ENCODE data around the gene SUPV3L1.
"Not testable (repeated sequence)": the region's sequence is repeated elsewhere in the genome, so short reads cannot be mapped to it uniquely, and the experiment has no call there.

SUPV3L1 gene

DNA sequence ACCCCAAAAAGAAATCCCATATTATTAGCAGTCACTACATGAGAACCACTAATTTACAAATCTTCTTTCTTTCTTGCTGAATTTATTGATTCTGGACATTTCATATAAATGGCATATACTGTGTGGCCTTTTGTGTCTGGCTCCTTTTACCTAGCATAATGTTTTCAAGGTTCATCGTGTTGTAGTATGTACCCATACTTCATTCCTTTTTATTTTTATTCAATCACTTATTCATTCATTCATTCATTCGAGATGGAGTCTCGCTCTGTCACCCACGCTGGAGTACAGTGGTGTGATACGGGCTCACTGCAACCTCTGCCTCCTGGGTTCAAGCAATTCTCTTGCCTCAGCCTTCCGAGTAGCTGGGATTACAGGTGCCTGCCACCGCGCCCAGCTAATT lies 34.2 kb upstream of the SUPV3L1 start:
- Histone ChIP-seq H3K4me3 (ENCODE audit: insufficient read length, low read depth) (no peak overlapping the region), H3K27me3 (ENCODE audit: insufficient read depth, insufficient read length) (no peaks in the 10 kb centered on the region), H3K4me1 (ENCODE audit: insufficient read depth, insufficient read length) (no peaks in the 10 kb centered on the region), H3K9me3 (ENCODE audit: insufficient read depth, low read length) (no peaks in the 10 kb centered on the region), H3K36me3 (ENCODE audit: insufficient read depth, insufficient read length, low read length) (peaks cover 4% of the 10 kb centered on the region), H3K9ac (ENCODE audit: insufficient read length, low read depth) (no peak overlapping the region)
- DNase-seq (ENCODE audit: low read depth, low spot score): no peak
- TF ChIP-seq YY1 (IDR thresholded peaks at IDR 0.05; ENCODE audit: insufficient read depth, insufficient read length): no peak
- no peak for TF ChIP-seq ZNF274 (IDR thresholded peaks at IDR 0.05; ENCODE audit: low read depth, low read length)
- TF ChIP-seq SUZ12 (IDR thresholded peaks at IDR 0.05; ENCODE audit: extremely low read depth, insufficient read depth, insufficient read length): no peak

DNA sequence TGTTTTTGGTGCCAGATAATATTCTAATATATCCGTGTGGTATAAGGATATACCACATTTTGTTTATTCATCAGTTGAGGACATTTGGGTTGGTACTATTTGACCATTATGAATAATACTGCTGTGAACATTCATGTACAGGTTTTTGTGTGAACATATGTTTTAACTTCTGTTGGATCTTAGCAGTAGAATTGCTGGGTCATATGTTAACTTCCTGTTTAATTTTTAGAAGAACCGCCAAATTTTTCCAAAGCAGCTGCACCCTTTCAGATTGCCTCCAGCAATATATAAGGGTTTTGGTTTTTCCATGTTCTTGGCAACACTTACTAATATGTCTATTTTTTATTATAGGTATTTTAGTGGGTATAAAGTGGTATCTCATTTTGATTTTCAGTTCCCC lies 33.3 kb upstream of the SUPV3L1 start:
- H3K9me3 ChIP-seq (ENCODE audit: insufficient read depth, low read length): no peaks in the 10 kb centered on the region
- no peak for DNase-seq (ENCODE audit: low read depth, low spot score)
- TF ChIP-seq YY1 (IDR thresholded peaks at IDR 0.05; ENCODE audit: insufficient read depth, insufficient read length): no peak
- TF ChIP-seq ZNF274 (IDR thresholded peaks at IDR 0.05; ENCODE audit: low read depth, low read length): no peak
- no peak for TF ChIP-seq SUZ12 (IDR thresholded peaks at IDR 0.05; ENCODE audit: extremely low read depth, insufficient read depth, insufficient read length)
- H3K4me1 ChIP-seq (ENCODE audit: insufficient read depth, insufficient read length): no peaks in the 10 kb centered on the region
- peaks cover 4% of the 10 kb centered on the region for H3K36me3 ChIP-seq (ENCODE audit: insufficient read depth, insufficient read length, low read length)
- no peak overlapping the region for H3K9ac ChIP-seq (ENCODE audit: insufficient read length, low read depth)
- H3K27me3 ChIP-seq (ENCODE audit: insufficient read depth, insufficient read length): no peaks in the 10 kb centered on the region
- no peak overlapping the region for H3K4me3 ChIP-seq (ENCODE audit: insufficient read length, low read depth)

DNA sequence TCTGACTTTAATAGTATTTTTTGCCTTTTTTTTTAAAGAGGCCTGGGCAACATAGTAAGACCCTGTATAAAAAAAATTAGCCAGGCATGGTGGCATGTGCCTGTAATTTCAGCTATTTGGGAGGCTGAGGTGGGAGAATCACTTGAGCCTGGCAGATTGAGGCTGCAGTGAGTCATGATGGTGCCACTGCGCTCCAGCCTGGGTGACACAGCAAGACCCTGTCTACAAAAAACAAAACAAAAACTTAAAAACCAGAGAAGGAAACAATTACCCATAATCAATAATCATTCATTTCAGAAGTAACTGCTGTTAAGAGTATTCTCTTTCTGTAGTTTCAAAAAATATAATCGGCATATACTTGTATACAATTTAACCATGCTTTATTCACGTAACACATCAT lies 28.1 kb upstream of the SUPV3L1 start:
- Histone ChIP-seq H3K36me3 (ENCODE audit: insufficient read depth, insufficient read length, low read length) (peaks cover 4% of the 10 kb centered on the region), H3K4me1 (ENCODE audit: insufficient read depth, insufficient read length) (no peaks in the 10 kb centered on the region), H3K4me3 (ENCODE audit: insufficient read length, low read depth) (no peak overlapping the region), H3K9me3 (ENCODE audit: insufficient read depth, low read length) (no peaks in the 10 kb centered on the region), H3K27me3 (ENCODE audit: insufficient read depth, insufficient read length) (no peaks in the 10 kb centered on the region), H3K9ac (ENCODE audit: insufficient read length, low read depth) (no peak overlapping the region)
- DNase-seq (ENCODE audit: low read depth, low spot score): no peak
- no peak for TF ChIP-seq ZNF274 (IDR thresholded peaks at IDR 0.05; ENCODE audit: low read depth, low read length)
- no peak for TF ChIP-seq SUZ12 (IDR thresholded peaks at IDR 0.05; ENCODE audit: extremely low read depth, insufficient read depth, insufficient read length)
- TF ChIP-seq YY1 (IDR thresholded peaks at IDR 0.05; ENCODE audit: insufficient read depth, insufficient read length): no peak

DNA sequence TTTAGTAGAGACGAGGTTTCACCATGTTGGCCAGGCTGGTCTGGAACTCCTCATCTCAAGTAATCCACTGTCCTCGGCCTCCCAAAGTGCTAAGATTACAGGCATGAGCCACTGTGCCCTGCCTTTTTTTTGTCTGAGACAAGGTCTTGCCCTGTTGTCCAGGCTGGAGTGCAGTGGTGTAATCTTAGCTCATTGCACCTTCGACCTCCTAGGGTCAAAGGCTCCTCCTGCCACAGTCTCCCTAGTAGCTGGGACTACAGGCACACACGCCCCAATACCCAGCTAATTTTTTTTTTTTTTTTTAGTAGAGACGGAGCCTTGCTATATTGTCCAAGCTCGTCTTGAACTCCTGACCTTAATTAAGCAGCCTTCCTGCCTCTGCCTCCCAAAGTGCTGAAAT lies 26.8 kb upstream of the SUPV3L1 start:
- Histone ChIP-seq H3K27me3 (ENCODE audit: insufficient read depth, insufficient read length) (no peaks in the 10 kb centered on the region), H3K9me3 (ENCODE audit: insufficient read depth, low read length) (no peaks in the 10 kb centered on the region), H3K4me1 (ENCODE audit: insufficient read depth, insufficient read length) (no peaks in the 10 kb centered on the region), H3K9ac (ENCODE audit: insufficient read length, low read depth) (no peak overlapping the region), H3K4me3 (ENCODE audit: insufficient read length, low read depth) (no peak overlapping the region), H3K36me3 (ENCODE audit: insufficient read depth, insufficient read length, low read length) (peaks cover 12% of the 10 kb centered on the region)
- DNase-seq (ENCODE audit: low read depth, low spot score): no peak
- no peak for TF ChIP-seq SUZ12 (IDR thresholded peaks at IDR 0.05; ENCODE audit: extremely low read depth, insufficient read depth, insufficient read length)
- no peak for TF ChIP-seq ZNF274 (IDR thresholded peaks at IDR 0.05; ENCODE audit: low read depth, low read length)
- TF ChIP-seq YY1 (IDR thresholded peaks at IDR 0.05; ENCODE audit: insufficient read depth, insufficient read length): no peak

GRCh38 chr10:69160809-69161241 lies 19.2 kb upstream of the SUPV3L1 start:
- Histone ChIP-seq H3K4me3 (ENCODE audit: insufficient read length, low read depth) (no peak overlapping the region), H3K9ac (ENCODE audit: insufficient read length, low read depth) (no peak overlapping the region), H3K4me1 (ENCODE audit: insufficient read depth, insufficient read length) (no peaks in the 10 kb centered on the region), H3K36me3 (ENCODE audit: insufficient read depth, insufficient read length, low read length) (peaks cover 30% of the 10 kb centered on the region), H3K27me3 (ENCODE audit: insufficient read depth, insufficient read length) (no peaks in the 10 kb centered on the region), H3K9me3 (ENCODE audit: insufficient read depth, low read length) (no peaks in the 10 kb centered on the region)
- no peak for DNase-seq (ENCODE audit: low read depth, low spot score)
- TF ChIP-seq SUZ12 (IDR thresholded peaks at IDR 0.05; ENCODE audit: extremely low read depth, insufficient read depth, insufficient read length) (no peak), ZNF274 (IDR thresholded peaks at IDR 0.05; ENCODE audit: low read depth, low read length) (no peak), YY1 (IDR thresholded peaks at IDR 0.05; ENCODE audit: insufficient read depth, insufficient read length) (no peak)

DNA sequence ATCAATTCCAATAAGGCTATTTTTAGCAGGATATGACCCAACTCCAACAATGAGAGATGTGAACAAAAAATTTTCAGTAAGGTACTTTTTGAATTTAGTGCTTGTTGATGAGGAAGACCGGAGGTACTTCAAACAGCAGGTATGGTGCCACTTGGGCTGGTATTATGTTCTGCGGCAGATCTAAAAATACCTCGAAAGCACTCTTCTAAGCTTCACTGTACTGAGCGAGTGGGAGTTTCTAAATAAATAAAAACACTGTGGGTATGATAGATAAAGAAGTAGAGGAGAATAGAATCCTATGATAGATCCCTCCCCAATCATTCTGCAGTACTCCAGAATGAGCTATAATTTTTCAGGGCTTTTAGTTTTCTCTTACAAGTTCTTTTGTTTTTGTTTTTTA lies 11.5 kb upstream of the SUPV3L1 start:
- H3K9ac ChIP-seq (ENCODE audit: insufficient read length, low read depth): no peak overlapping the region
- H3K36me3 ChIP-seq (ENCODE audit: insufficient read depth, insufficient read length, low read length): peaks cover 28% of the 10 kb centered on the region
- H3K9me3 ChIP-seq (ENCODE audit: insufficient read depth, low read length): no peaks in the 10 kb centered on the region
- no peak overlapping the region for H3K4me3 ChIP-seq (ENCODE audit: insufficient read length, low read depth)
- H3K27me3 ChIP-seq (ENCODE audit: insufficient read depth, insufficient read length): no peaks in the 10 kb centered on the region
- TF ChIP-seq YY1 (IDR thresholded peaks at IDR 0.05; ENCODE audit: insufficient read depth, insufficient read length): no peak
- no peak for TF ChIP-seq ZNF274 (IDR thresholded peaks at IDR 0.05; ENCODE audit: low read depth, low read length)
- TF ChIP-seq SUZ12 (IDR thresholded peaks at IDR 0.05; ENCODE audit: extremely low read depth, insufficient read depth, insufficient read length): no peak
- DNase-seq (ENCODE audit: low read depth, low spot score): no peak
- H3K4me1 ChIP-seq (ENCODE audit: insufficient read depth, insufficient read length): no peaks in the 10 kb centered on the region

GRCh38 chr10:69172241-69172982 lies 7.6 kb upstream of the SUPV3L1 start:
- DNase-seq (ENCODE audit: low read depth, low spot score): no peak
- Histone ChIP-seq H3K4me3 (ENCODE audit: insufficient read length, low read depth) (no peak overlapping the region), H3K27me3 (ENCODE audit: insufficient read depth, insufficient read length) (no peaks in the 10 kb centered on the region), H3K4me1 (ENCODE audit: insufficient read depth, insufficient read length) (no peaks in the 10 kb centered on the region), H3K9ac (ENCODE audit: insufficient read length, low read depth) (no peak overlapping the region), H3K36me3 (ENCODE audit: insufficient read depth, insufficient read length, low read length) (peaks cover 18% of the 10 kb centered on the region), H3K9me3 (ENCODE audit: insufficient read depth, low read length) (no peaks in the 10 kb centered on the region)
- TF ChIP-seq ZNF274 (IDR thresholded peaks at IDR 0.05; ENCODE audit: low read depth, low read length) (no peak), SUZ12 (IDR thresholded peaks at IDR 0.05; ENCODE audit: extremely low read depth, insufficient read depth, insufficient read length) (no peak), YY1 (IDR thresholded peaks at IDR 0.05; ENCODE audit: insufficient read depth, insufficient read length) (no peak)

DNA sequence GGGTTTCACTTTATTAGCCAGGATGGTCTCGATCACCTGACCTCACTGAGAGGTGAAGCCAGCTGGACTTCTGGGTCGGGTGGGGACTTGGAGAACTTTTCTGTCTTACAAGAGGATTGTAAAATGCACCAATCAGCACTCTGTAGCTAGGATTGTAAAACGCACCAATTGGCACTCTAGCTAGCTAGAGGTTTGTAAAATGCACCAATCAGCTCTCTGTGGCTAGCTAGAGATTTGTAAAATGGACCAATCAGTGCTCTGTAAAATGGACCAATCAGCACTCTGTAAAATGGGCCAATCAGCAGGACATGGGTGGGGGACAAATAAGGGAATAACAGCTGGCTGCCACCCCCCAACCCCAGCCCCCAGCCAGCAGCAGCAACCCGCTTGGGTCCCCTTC lies 4.7 kb upstream of the SUPV3L1 start:
- H3K9me3 ChIP-seq (ENCODE audit: insufficient read depth, low read length); H3K27me3 ChIP-seq (ENCODE audit: insufficient read depth, insufficient read length); DNase-seq (ENCODE audit: low read depth, low spot score); H3K4me1 ChIP-seq (ENCODE audit: insufficient read depth, insufficient read length); H3K4me3 ChIP-seq (ENCODE audit: insufficient read length, low read depth); H3K9ac ChIP-seq (ENCODE audit: insufficient read length, low read depth); H3K36me3 ChIP-seq (ENCODE audit: insufficient read depth, insufficient read length, low read length): not testable (repeated sequence)

All from NT2/D1 (cell line).